GM23338 (cell line): ENCODE data around the gene SGCD. TPM values are rescaled to one million over a fixed set of nuclear protein-coding genes. Genes with fewer than 3 reads are reported as not detected.

Experiments used
- ATAC-seq: fragments of 200-7000 bp; cut with Tn5 transposase; 3 replicates; pipeline ENCODE4 v1.9.1; 2020
- DNase-seq: peaks from one replicate; pipeline ENCODE4 v3.0.0-alpha.2; 2015; ENCODE audit warnings: low spot score
- H2AFZ ChIP-seq: fragments of 200-600 bp; sonication (generic); 2 replicates; pipeline ENCODE4 v1.8.0; 2016; ENCODE audit warnings: antibody characterized with exemption, mild to moderate bottlenecking, moderate library complexity
- H3F3A ChIP-seq: fragments of 200-600 bp; sonication (generic); replicated peaks from 2 replicates; pipeline ENCODE4 v1.8.0; 2017; ENCODE audit warnings: antibody characterized with exemption, mixed run types, low read depth
- H3K27ac ChIP-seq: fragments of 200-600 bp; sonication (generic); 2 replicates; pipeline ENCODE4 v1.6.1; 2016; ENCODE audit warnings: low read depth
- H3K27me3 ChIP-seq: fragments of 200-600 bp; sonication (generic); 2 replicates; pipeline ENCODE4 v1.8.0; 2016; ENCODE audit warnings: mild to moderate bottlenecking, mixed run types, moderate library complexity; ENCODE audit not compliant: insufficient read depth
- H3K36me3 ChIP-seq: fragments of 200-600 bp; sonication (generic); 2 replicates; pipeline ENCODE4 v1.8.0; 2016; ENCODE audit warnings: mild to moderate bottlenecking; ENCODE audit not compliant: insufficient read depth
- H3K4me1 ChIP-seq: fragments of 200-600 bp; sonication (generic); 2 replicates; pipeline ENCODE4 v1.8.0; 2016; ENCODE audit warnings: mild to moderate bottlenecking, moderate library complexity; ENCODE audit not compliant: insufficient read depth
- H3K4me2 ChIP-seq: fragments of 200-600 bp; sonication (generic); 2 replicates; pipeline ENCODE4 v1.7.1; 2017; ENCODE audit warnings: mixed run types
- H3K4me3 ChIP-seq: fragments of 200-600 bp; sonication (generic); 2 replicates; pipeline ENCODE4 v1.6.1; 2016; ENCODE audit warnings: mixed run types
- H3K79me2 ChIP-seq: fragments of 200-600 bp; sonication (generic); replicated peaks from 2 replicates; pipeline ENCODE4 v1.8.0; 2017; ENCODE audit warnings: mild to moderate bottlenecking; ENCODE audit not compliant: insufficient read depth
- H3K9me2 ChIP-seq: fragments of 200-600 bp; sonication (generic); 2 replicates; pipeline ENCODE4 v1.8.0; 2017; ENCODE audit not compliant: insufficient read depth
- H4K20me1 ChIP-seq: fragments of 200-600 bp; sonication (generic); replicated peaks from 2 replicates; pipeline ENCODE4 v1.8.0; 2017; ENCODE audit warnings: mild to moderate bottlenecking; ENCODE audit not compliant: insufficient read depth
- H3K27ac Mint-ChIP-seq: 2 replicates; pipeline ENCODE4 v1.8.0; 2020; ENCODE audit warnings: inconsistent platforms, mild to moderate bottlenecking, moderate library complexity, mixed read lengths
- H3K27me3 Mint-ChIP-seq: 3 replicates; pipeline ENCODE4 v1.8.0; 2022; ENCODE audit warnings: low read depth, mild to moderate bottlenecking, moderate library complexity, mixed read lengths, inconsistent platforms; ENCODE audit not compliant: insufficient read depth, poor library complexity
- H3K36me3 Mint-ChIP-seq: 3 replicates; pipeline ENCODE4 v1.8.0; 2021; ENCODE audit warnings: low read depth, mild to moderate bottlenecking, inconsistent platforms, moderate library complexity, mixed read lengths
- H3K4me1 Mint-ChIP-seq: 3 replicates; pipeline ENCODE4 v1.8.0; 2020; ENCODE audit warnings: mild to moderate bottlenecking, inconsistent platforms, mixed read lengths
- H3K4me3 Mint-ChIP-seq: 3 replicates; pipeline ENCODE4 v1.8.0; 2021; ENCODE audit warnings: moderate library complexity, mild to moderate bottlenecking, inconsistent platforms, mixed read lengths
- H3K9me3 Mint-ChIP-seq: 3 replicates; pipeline ENCODE4 v1.8.0; 2020; ENCODE audit warnings: moderate library complexity, mild to moderate bottlenecking, inconsistent platforms, mixed read lengths
- CREB1 ChIP-seq: fragments of 250-450 bp; sonication (Bioruptor Pico); IDR thresholded peaks from 2 replicates; pipeline ENCODE4 v1.5.0; 2020; ENCODE audit warnings: low read depth, mild to moderate bottlenecking, moderate library complexity
- CTCF ChIP-seq, 2 experiments: fragments of 200-600 bp in 1 of 2; sonication (generic) in 1 of 2; conservative IDR thresholded peaks; 2 replicates each; pipeline versions ENCODE4 v1.5.1 to v1.6.1; 2016 to 2017; ENCODE audit warnings: antibody characterized with exemption in 2 of 2, low read depth in 2 of 2, mild to moderate bottlenecking in 2 of 2, moderate library complexity in 1 of 2
- ETS1 ChIP-seq: IDR thresholded peaks from 2 replicates; pipeline ENCODE4 v1.6.1; 2016; ENCODE audit warnings: antibody characterized with exemption
- EZH2 ChIP-seq: fragments of 200-600 bp; sonication (generic); IDR thresholded peaks from one replicate; pipeline ENCODE4 v1.8.0; 2017; ENCODE audit warnings: antibody characterized with exemption, mild to moderate bottlenecking, low read depth; ENCODE audit not compliant: unreplicated experiment
- EZH2phosphoT487 ChIP-seq: fragments of 200-600 bp; sonication (generic); IDR thresholded peaks from one replicate; pipeline ENCODE4 v1.8.1; 2018; ENCODE audit warnings: antibody characterized with exemption; ENCODE audit not compliant: unreplicated experiment
- JUNB ChIP-seq: IDR thresholded peaks from one replicate; pipeline ENCODE4 v1.6.1; 2016; ENCODE audit warnings: antibody characterized with exemption; ENCODE audit not compliant: unreplicated experiment
- NANOG ChIP-seq: IDR thresholded peaks from 2 replicates; pipeline ENCODE4 v1.6.1; 2016; ENCODE audit warnings: antibody characterized with exemption, borderline replicate concordance
- POLR2AphosphoS5 ChIP-seq: IDR thresholded peaks from 2 replicates; pipeline ENCODE4 v1.6.1; 2016; ENCODE audit warnings: antibody characterized with exemption, low read depth
- REST ChIP-seq: IDR thresholded peaks from one replicate; pipeline ENCODE4 v1.6.1; 2018; ENCODE audit warnings: antibody characterized with exemption; ENCODE audit not compliant: unreplicated experiment
- STAT1 ChIP-seq: IDR thresholded peaks from one replicate; pipeline ENCODE4 v1.6.1; 2016; ENCODE audit warnings: antibody characterized with exemption; ENCODE audit not compliant: unreplicated experiment
- ZNF114 ChIP-seq: fragments of 250-450 bp; sonication (Bioruptor Pico); IDR thresholded peaks from 2 replicates; pipeline ENCODE4 v1.5.0; 2020; ENCODE audit warnings: mild to moderate bottlenecking, moderate library complexity
- ZNF331 ChIP-seq: fragments of 250-450 bp; sonication (Bioruptor Pico); IDR thresholded peaks from 2 replicates; pipeline ENCODE4 v1.5.0; 2020; ENCODE audit warnings: low read depth, mild to moderate bottlenecking, moderate library complexity
- ZNF462 ChIP-seq: fragments of 250-450 bp; sonication (Bioruptor Pico); IDR thresholded peaks from 2 replicates; pipeline ENCODE4 v1.5.0; 2020; ENCODE audit warnings: mild to moderate bottlenecking, moderate library complexity
- polyA plus RNA-seq: library from polyadenylated mRNA; unstranded; fragments of >200 nt; fragmentation: Nextera tagmentation; extraction: Ambion mirVana; gene quantifications from 2 replicates; pipeline ENCODE4 v1.2.1, GENCODE V29; 2016
- total RNA-seq: library from RNA; depleted of rRNA; stranded (reverse); fragments of >200 nt; shearing (Covaris generic); gene quantifications from 2 replicates; pipeline ENCODE4 v1.2.3, GENCODE V29; 2014

Gene SGCD
- total and polyA plus RNA-seq, 2 experiments from 2014 or later = 0.03 to 0.05 TPM

- no peak for TF ChIP-seq NANOG
- no peak for TF ChIP-seq JUNB
- no peak for TF ChIP-seq REST
- no peak for TF ChIP-seq ETS1
- no peak for TF ChIP-seq CREB1 (CRISPR knock-in tag)
- no peak for TF ChIP-seq ZNF114 (CRISPR knock-in tag)
- TF ChIP-seq EZH2phosphoT487 = no peak
- TF ChIP-seq ZNF331 (CRISPR knock-in tag) = no peak
- TF ChIP-seq POLR2AphosphoS5 = no peak
- no peak for TF ChIP-seq STAT1
- no peak for TF ChIP-seq CTCF (conservative IDR thresholded peaks at IDR 0.05; ENCODE audit: low read depth in 2 of 2)
- TF ChIP-seq ZNF462 (CRISPR knock-in tag) = no peak
- TF ChIP-seq EZH2 = no peak
- Histone ChIP-seq H3K36me3 (no peaks in the 10 kb centered on the region), H2AFZ (no peak overlapping the region), H4K20me1 (no peaks in the 10 kb centered on the region), H3K4me1 (no peaks in the 10 kb centered on the region), H3K4me2 (no peak overlapping the region), H3K79me2 (no peaks in the 10 kb centered on the region), H3K27me3 (no peaks in the 10 kb centered on the region), H3K27ac (no peak overlapping the region), H3F3A (no peaks in the 10 kb centered on the region), H3K9me2 (no peaks in the 10 kb centered on the region), H3K4me3 (no peak overlapping the region)
- DNase-seq = no peak
- H3K4me3 Mint-ChIP-seq = no peak overlapping the region
- H3K27ac Mint-ChIP-seq = no peak overlapping the region
- H3K4me1 Mint-ChIP-seq = no peaks in the 10 kb centered on the region
- no peaks in the 10 kb centered on the region for H3K36me3 Mint-ChIP-seq
- no peaks in the 10 kb centered on the region for H3K27me3 Mint-ChIP-seq
- ATAC-seq = no peak
- no peaks in the 10 kb centered on the region for H3K9me3 Mint-ChIP-seq
These were observed 69.8 kb downstream of the SGCD start for GRCh38 chr5:156396830-156397081.
